Stomach (tissue), 9 donors: ENCODE data around the gene UBALD1. TPM values are rescaled to one million over a fixed set of nuclear protein-coding genes. Genes with fewer than 3 reads are reported as not detected.

Source experiments
- DNase-seq, 2 donors: peaks; one replicate each; pipeline versions ENCODE4 v3.0.0 to v3.0.0-alpha.2; 2013 to 2019
- H3K27ac ChIP-seq, 5 donors: fragments of 200-600 bp in 4 of 5; sonication (generic) in 4 of 5; one replicate each; pipeline ENCODE4 v1.5.1; 2013 to 2019; ENCODE audit warnings: mild to moderate bottlenecking in 1 of 5, moderate library complexity in 1 of 5
- H3K27me3 ChIP-seq, 3 donors: fragments of 200-600 bp; sonication (generic); one replicate each; pipeline ENCODE4 v1.5.1; 2017 to 2019; ENCODE audit warnings: mixed run types in 1 of 3
- H3K36me3 ChIP-seq, 4 donors: fragments of 200-600 bp; sonication (generic); 1 replicate in 3 of 4; 2 replicates in 1 of 4; pipeline ENCODE4 v1.5.1; 2016 to 2019
- H3K4me1 ChIP-seq, 4 donors: fragments of 200-600 bp; sonication (generic); one replicate each; pipeline ENCODE4 v1.5.1; 2016 to 2019
- H3K4me3 ChIP-seq, 4 donors: fragments of 200-600 bp; sonication (generic) in 3 of 4; one replicate each; pipeline ENCODE4 v1.5.1; 2016 to 2019; ENCODE audit warnings: mild to moderate bottlenecking in 1 of 4
- H3K9me3 ChIP-seq, 4 donors: fragments of 200-600 bp; sonication (generic); one replicate each; pipeline ENCODE4 v1.5.1; 2016 to 2019
- CTCF ChIP-seq, 7 experiments: fragments of 450-650 bp in 4 of 7; fragments of 200-600 bp in 3 of 7; sonication (generic) in 3 of 7; IDR thresholded peaks; one replicate each; pipeline ENCODE4 v1.5.1; 2016 to 2019; ENCODE audit warnings: antibody characterized with exemption in 7 of 7, control low read depth in 2 of 7, mild to moderate bottlenecking in 1 of 7
- EP300 ChIP-seq: sonication (generic); formaldehyde crosslinking; IDR thresholded peaks from one replicate; pipeline ENCODE4 v1.6.1; 2017; ENCODE audit warnings: antibody characterized with exemption
- POLR2A ChIP-seq, 4 donors: fragments of 450-650 bp; IDR thresholded peaks; one replicate each; pipeline ENCODE4 v1.6.1; 2016; ENCODE audit warnings: antibody characterized with exemption in 4 of 4, control low read depth in 2 of 4, mild to moderate bottlenecking in 1 of 4, moderate library complexity in 1 of 4
- POLR2AphosphoS5 ChIP-seq, 3 donors: sonication (generic); formaldehyde crosslinking; IDR thresholded peaks; one replicate each; pipeline ENCODE4 v1.6.1; 2016; ENCODE audit warnings: antibody characterized with exemption in 3 of 3
- WGBS, 5 donors: extraction: QIAGEN DNeasy Blood & Tissue Kit in 3 of 5; methylation state at CpG; one replicate each; pipeline versions ENCODE4 v1.1.5 to v1.1.7; 2013 to 2018; 5-methylcytosine and 5-hydroxymethylcytosine counted together
- intact Hi-C: fragments of 100-400 bp; cut with DNase I; formaldehyde crosslinking; loops from one replicate; pipeline ENCODE4 v1.15.1; 2023; ENCODE audit warnings: low total_unique reads
- polyA plus RNA-seq, 3 donors: library from polyadenylated mRNA; stranded (reverse); fragments of 200-250 nt; gene quantifications; one replicate each; pipeline ENCODE4 v1.2.3, GENCODE V29; 2013
- total RNA-seq, 5 donors: library from RNA; depleted of rRNA; stranded (reverse); fragments of >200 nt; gene quantifications; one replicate each; pipeline versions ENCODE4 v1.1.0 to v1.2.3, GENCODE V29; 2014 to 2016
- donor health status: healthy with polysubstance abuse.
- donor health status: Bipolar disorder and iron deficiency.
- donor health status: healthy.

The UBALD1 gene
- total and polyA plus RNA-seq, 8 donors, result 0.58 to 77.2 (median 24.1) TPM

GRCh38 chr16:4654964-4655590 is 40.4 kb upstream of the UBALD1 start:
- H3K4me3 ChIP-seq, result no peak overlapping the region
- WGBS, 5 donors, result 62 to 70% (median 68%) methylated on average over 8 to 12 of the region's 12 CpGs
- no peak for DNase-seq
- intact Hi-C loops, result no loop called here
- H3K27ac ChIP-seq, result peak overlapping the region; percentile 68 to 90 (median 81)
- no peaks in the 10 kb centered on the region for H3K9me3 ChIP-seq
- TF ChIP-seq POLR2AphosphoS5 (IDR thresholded peaks at IDR 0.05), result no peak
- no peak for TF ChIP-seq CTCF (IDR thresholded peaks at IDR 0.05)
- TF ChIP-seq POLR2A (IDR thresholded peaks at IDR 0.05), result no peak
- TF ChIP-seq EP300, result no peak
- peaks cover 47 to 79% (median 56%) of the 10 kb centered on the region in 4 donors for H3K4me1 ChIP-seq
- peaks cover 62 to 99% (median 97%) of the 10 kb centered on the region in 4 donors for H3K36me3 ChIP-seq
- no peaks in the 10 kb centered on the region for H3K27me3 ChIP-seq

GRCh38 chr16:4654011-4654963 is 39.6 kb upstream of the UBALD1 start:
- Histone ChIP-seq H3K27me3 (no peaks in the 10 kb centered on the region), H3K36me3 (peaks cover 55 to 95% (median 92%) of the 10 kb centered on the region in 4 donors), H3K27ac (peak overlapping the region; percentile 80 to 90 (median 82)), H3K4me1 (peaks cover 40 to 78% (median 56%) of the 10 kb centered on the region in 4 donors), H3K4me3 (peak overlapping the region in 1 of 4 donors; percentile 3), H3K9me3 (no peaks in the 10 kb centered on the region)
- TF ChIP-seq CTCF (IDR thresholded peaks at IDR 0.05) (peak in 1 of 7 experiments; percentile 27), EP300 (no peak), POLR2AphosphoS5 (IDR thresholded peaks at IDR 0.05) (peak in 2 of 3 donors; percentile 24 to 66)
- DNase-seq, result peak; percentile 90 to 95
- WGBS, 5 donors, result 33 to 58% (median 47%) methylated on average over 15 to 16 of the region's 16 CpGs
- intact Hi-C loops, result no loop called here

GRCh38 chr16:4652561-4652960 is 37.9 kb upstream of the UBALD1 start:
- Histone ChIP-seq H3K4me3 (no peak overlapping the region), H3K4me1 (peaks cover 40 to 71% (median 56%) of the 10 kb centered on the region in 4 donors), H3K9me3 (no peaks in the 10 kb centered on the region), H3K27ac (peak overlapping the region; percentile 80 to 90 (median 82)), H3K27me3 (no peaks in the 10 kb centered on the region), H3K36me3 (peaks cover 39 to 88% (median 80%) of the 10 kb centered on the region in 4 donors)
- WGBS, 5 donors, result 43 to 79% (median 57%) methylated on average over 10 to 25 of the region's 25 CpGs
- DNase-seq, result no peak
- TF ChIP-seq POLR2AphosphoS5 (IDR thresholded peaks at IDR 0.05) (no peak), CTCF (IDR thresholded peaks at IDR 0.05) (no peak), EP300 (no peak), POLR2A (IDR thresholded peaks at IDR 0.05) (no peak)
- intact Hi-C loops, result no loop called here

DNA sequence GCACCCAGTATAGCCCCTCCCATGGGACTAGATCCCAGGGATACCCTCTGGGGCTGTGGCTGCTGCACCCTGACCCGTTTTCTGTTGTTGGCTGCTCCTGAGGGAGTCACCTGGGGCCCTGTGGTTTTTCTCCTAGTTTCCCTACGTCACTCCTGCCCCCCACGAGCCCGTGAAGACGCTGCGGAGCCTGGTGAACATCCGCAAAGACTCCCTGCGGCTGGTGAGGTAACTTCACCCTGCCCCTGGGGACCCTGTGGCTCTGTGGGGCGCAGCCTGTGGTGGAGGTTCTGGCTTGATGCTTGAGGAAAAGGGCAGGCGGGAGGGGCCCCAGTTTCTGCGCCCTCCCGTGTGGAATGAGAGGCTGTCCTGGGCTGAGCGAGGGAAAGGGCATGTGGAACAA is 37.1 kb upstream of the UBALD1 start:
- 67 to 85% (median 72%) methylated on average over 13 of the region's 13 CpGs for WGBS, 5 donors
- Histone ChIP-seq H3K27ac (peak overlapping the region in 4 of 5 donors; percentile 80 to 90 (median 84)), H3K4me1 (peaks cover 40 to 71% (median 60%) of the 10 kb centered on the region in 4 donors), H3K9me3 (no peaks in the 10 kb centered on the region), H3K36me3 (peaks cover 33 to 87% (median 76%) of the 10 kb centered on the region in 4 donors), H3K4me3 (no peak overlapping the region), H3K27me3 (no peaks in the 10 kb centered on the region)
- TF ChIP-seq POLR2A (IDR thresholded peaks at IDR 0.05) (no peak), EP300 (no peak), POLR2AphosphoS5 (IDR thresholded peaks at IDR 0.05) (no peak), CTCF (IDR thresholded peaks at IDR 0.05) (no peak)
- intact Hi-C loops, result no loop called here
- DNase-seq, result no peak
